IMR-90 (cell line): ENCODE data around the gene FUBP3. TPM values are rescaled to one million over a fixed set of nuclear protein-coding genes. Genes with fewer than 3 reads are reported as not detected.

Source experiments
- ATAC-seq: fragments of 200-7000 bp; cut with Tn5 transposase; 2 replicates; pipeline ENCODE4 v1.9.1; 2020; ENCODE audit warnings: low read depth, mild to moderate bottlenecking, moderate library complexity
- BruUV-seq: library from RNA; stranded (reverse); fragments of 400-500 nt; replicated peaks from 2 replicates; lab custom pipeline; 2021; lab: Mats Ljungman, UMichigan
- CTCF ChIA-PET: fragments of 300-600 bp; formaldehyde crosslinking; extraction: SDS; loops from one replicate; lab custom pipeline; 2021; ENCODE audit warnings: antibody characterized with exemption; lab: Yijun Ruan, JAX
- POLR2A ChIA-PET: fragments of 300-600 bp; sonication (Branson Sonifier 250); formaldehyde crosslinking; loops from one replicate; lab custom pipeline; 2022; ENCODE audit warnings: antibody characterized with exemption; ENCODE audit not compliant: unreplicated experiment; lab: Charles Lee
- DNase-seq: peaks from one replicate; pipeline ENCODE4 v3.0.0; 2013
- H2AFZ ChIP-seq: replicated peaks from 2 replicates; pipeline ENCODE3; 2013; ENCODE audit warnings: low read length, mild to moderate bottlenecking; ENCODE audit not compliant: poor library complexity
- H2AK5ac ChIP-seq: 2 replicates; pipeline ENCODE4 v1.6.1; 2013; ENCODE audit warnings: low read depth, low read length, inconsistent platforms
- H2AK9ac ChIP-seq: replicated peaks from 2 replicates; pipeline ENCODE3; 2013; ENCODE audit warnings: mild to moderate bottlenecking, low read depth, low read length, moderate library complexity; ENCODE audit not compliant: poor library complexity
- H2BK120ac ChIP-seq: 2 replicates; pipeline ENCODE4 v1.6.1; 2013; ENCODE audit warnings: low read depth, low read length, inconsistent platforms
- H2BK15ac ChIP-seq: 3 replicates; pipeline ENCODE4 v1.6.1; 2013; ENCODE audit warnings: low read depth, low read length, inconsistent platforms
- H2BK20ac ChIP-seq: 2 replicates; pipeline ENCODE4 v1.6.1; 2013; ENCODE audit warnings: low read depth, mild to moderate bottlenecking, inconsistent platforms, low read length, moderate library complexity
- H2BK5ac ChIP-seq: 2 replicates; pipeline ENCODE4 v1.6.1; 2013; ENCODE audit warnings: mild to moderate bottlenecking, low read depth, low read length, inconsistent platforms; ENCODE audit not compliant: poor library complexity, severe bottlenecking
- H3K14ac ChIP-seq: replicated peaks from 2 replicates; pipeline ENCODE4 v1.6.1; 2013; ENCODE audit warnings: low read depth, low read length, inconsistent platforms
- H3K18ac ChIP-seq: 2 replicates; pipeline ENCODE4 v1.6.1; 2013; ENCODE audit warnings: low read depth, low read length, control low read depth
- H3K23ac ChIP-seq: 2 replicates; pipeline ENCODE4 v1.6.1; 2013; ENCODE audit warnings: low read depth, low read length, inconsistent platforms
- H3K27ac ChIP-seq: 2 replicates; pipeline ENCODE4 v1.5.1; 2013; ENCODE audit warnings: mild to moderate bottlenecking, control low read depth, low read length; ENCODE audit not compliant: insufficient read depth
- H3K27me3 ChIP-seq: 2 replicates; pipeline ENCODE4 v1.6.1; 2013; ENCODE audit warnings: low read length; ENCODE audit not compliant: control insufficient read depth, insufficient read depth
- H3K36me3 ChIP-seq: 2 replicates; pipeline ENCODE4 v1.6.1; 2013; ENCODE audit warnings: low read length, mixed read lengths; ENCODE audit not compliant: control insufficient read depth, insufficient read depth
- H3K4ac ChIP-seq: 2 replicates; pipeline ENCODE4 v1.6.1; 2013; ENCODE audit warnings: low read depth, low read length, inconsistent platforms
- H3K4me1 ChIP-seq: 2 replicates; pipeline ENCODE4 v1.6.1; 2013; ENCODE audit warnings: low read length, mixed read lengths; ENCODE audit not compliant: control insufficient read depth, insufficient read depth
- H3K4me2 ChIP-seq: 2 replicates; pipeline ENCODE4 v1.6.1; 2013; ENCODE audit warnings: low read depth, mild to moderate bottlenecking, control low read depth, low read length, moderate library complexity
- H3K4me3 ChIP-seq: 2 replicates; pipeline ENCODE4 v1.5.1; 2013; ENCODE audit warnings: low read depth, mild to moderate bottlenecking, control low read depth, low read length, moderate library complexity; ENCODE audit not compliant: insufficient read depth
- H3K56ac ChIP-seq: 2 replicates; pipeline ENCODE4 v1.6.1; 2013; ENCODE audit warnings: low read length, inconsistent platforms; ENCODE audit not compliant: insufficient read depth; ENCODE audit errors: extremely low read depth
- H3K79me1 ChIP-seq, 2 experiments: 2 replicates each; pipeline ENCODE4 v1.6.1; 2013; ENCODE audit warnings: low read length in 2 of 2, inconsistent platforms in 1 of 2, low read depth in 1 of 2
- H3K9ac ChIP-seq: 2 replicates; pipeline ENCODE4 v1.6.1; 2013; ENCODE audit warnings: low read depth, low read length, control low read depth
- H3K9me1 ChIP-seq: 2 replicates; pipeline ENCODE4 v1.6.1; 2013; ENCODE audit warnings: low read length, inconsistent platforms; ENCODE audit not compliant: insufficient read depth
- H3K9me3 ChIP-seq: 2 replicates; pipeline ENCODE4 v1.6.1; 2013; ENCODE audit warnings: low read length; ENCODE audit not compliant: control insufficient read depth, insufficient read depth
- H4K20me1 ChIP-seq: 2 replicates; pipeline ENCODE4 v1.6.1; 2013; ENCODE audit warnings: low read length, inconsistent platforms; ENCODE audit not compliant: insufficient read depth
- H4K5ac ChIP-seq: 2 replicates; pipeline ENCODE4 v1.6.1; 2013; ENCODE audit warnings: mild to moderate bottlenecking, low read depth, low read length, control low read depth
- H4K8ac ChIP-seq, 2 experiments: 2 replicates each; pipeline ENCODE4 v1.6.1; 2013; ENCODE audit warnings: low read depth in 2 of 2, low read length in 2 of 2, control low read depth in 1 of 2, inconsistent platforms in 1 of 2
- H4K91ac ChIP-seq: 2 replicates; pipeline ENCODE4 v1.6.1; 2013; ENCODE audit warnings: low read depth, low read length, inconsistent platforms; ENCODE audit not compliant: insufficient read depth
- CTCF ChIP-seq: conservative IDR thresholded peaks from 2 replicates; pipeline ENCODE4 v1.5.1; 2012; ENCODE audit warnings: mild to moderate bottlenecking, low read depth, low read length, improper control_type of control experiment
- MXI1 ChIP-seq: IDR thresholded peaks from 2 replicates; pipeline ENCODE4 v1.6.1; 2012; ENCODE audit warnings: low read depth, mild to moderate bottlenecking, low read length, moderate library complexity, borderline replicate concordance
- NFE2L2 ChIP-seq: fragments of 150-350 bp; IDR thresholded peaks from 2 replicates; pipeline ENCODE4 v1.6.1; 2016; ENCODE audit warnings: low read depth, mild to moderate bottlenecking, low read length
- WGBS, 2 experiments: methylation state at CpG; one replicate each; pipeline versions ENCODE4 v1.1.5 to v1.1.7; 2013; ENCODE audit warnings: missing lambda C conversion rate in 2 of 2; ENCODE audit not compliant: insufficient read length in 1 of 2; ENCODE audit errors: extremely low coverage in 2 of 2; 5-methylcytosine and 5-hydroxymethylcytosine counted together
- dilution Hi-C: fragments of 300-500 bp; cut with HindIII; formaldehyde crosslinking; loops from one replicate; pipeline ENCODE4 v1.14.3; 2018; ENCODE audit warnings: low sequenced_read_pairs; ENCODE audit not compliant: unreplicated experiment
- in situ Hi-C: fragments of 300-500 bp; cut with MboI; formaldehyde crosslinking; loops from 3 replicates; pipeline ENCODE4 v1.14.3; 2019; ENCODE audit warnings: low sequenced_read_pairs, inconsistent platforms, mixed read lengths
- intact Hi-C: fragments of 100-400 bp; cut with micrococcal nuclease; formaldehyde crosslinking; loops from 2 replicates; pipeline ENCODE4 v1.10.0; 2022
- polyA plus RNA-seq, 3 experiments: library from polyadenylated mRNA; depleted of rRNA; stranded (reverse); fragments of >200 nt; gene quantifications; 2 replicates each; pipeline ENCODE4 v1.2.3, GENCODE V29; 2012; ENCODE audit warnings: low replicate concordance in 1 of 3
- total RNA-seq: library from RNA; depleted of rRNA; stranded (reverse); fragments of >200 nt; gene quantifications from 2 replicates; pipeline ENCODE4 v1.2.3, GENCODE V29; 2012

The FUBP3 gene
- total and polyA plus RNA-seq, 2 of the 4 experiments (the other 2 are of a cell fraction): 32.3 to 50.1 TPM

- Histone ChIP-seq H3K36me3 (no peaks in the 10 kb centered on the region), H2BK120ac (no peak overlapping the region), H2BK20ac (no peak overlapping the region), H4K8ac (no peak overlapping the region), H4K20me1 (no peaks in the 10 kb centered on the region), H3K4me3 (no peak overlapping the region), H3K56ac (no peak overlapping the region), H4K91ac (no peak overlapping the region), H4K5ac (no peak overlapping the region), H3K4ac (no peak overlapping the region), H3K27ac (no peak overlapping the region), H3K18ac (no peak overlapping the region), H3K9me3 (no peaks in the 10 kb centered on the region), H2AFZ (no peak overlapping the region), H3K9ac (no peak overlapping the region), H2AK9ac (no peak overlapping the region), H3K4me1 (no peaks in the 10 kb centered on the region), H2BK15ac (no peak overlapping the region), H3K27me3 (peaks cover 26% of the 10 kb centered on the region), H3K9me1 (no peaks in the 10 kb centered on the region), H2BK5ac (no peak overlapping the region), H3K14ac (no peak overlapping the region), H2AK5ac (no peak overlapping the region), H3K79me1 (no peaks in the 10 kb centered on the region), H3K4me2 (no peak overlapping the region), H3K23ac (no peak overlapping the region)
- ATAC-seq (no peak), DNase-seq (no peak)
- TF ChIP-seq CTCF (no peak), NFE2L2 (peak; percentile 48; the same call in 1 of the 2 replicates), MXI1 (no peak)
- POLR2A ChIA-PET: no interaction called here
- intact Hi-C loops (no loop called here), in situ Hi-C loops (loop anchor here (25.0 kb wide), 1 partner anchor 560 kb away; no protein-coding TSS in a partner anchor), dilution Hi-C loops (no loop called here)
- no TSS peak for BruUV-seq
- CTCF ChIA-PET: no interaction called here
- 82% methylated on average over 7 of the region's 8 CpGs; no CpG with 5 or more reads in 1 of the 2 experiments for WGBS, 2 experiments
Observed at GRCh38 chr9:130672466-130672865, 93.1 kb downstream of the FUBP3 start.
